ENCODE results near the gene GLB1L3. TPM values are rescaled to one million over a fixed set of nuclear protein-coding genes. Genes with fewer than 3 reads are reported as not detected.

The GLB1L3 gene
- total and polyA plus RNA-seq, 2 of the 4 experiments (the other 2 are of a cell fraction): not detected

GRCh38 chr11:134341805-134342571 is 65.8 kb downstream of the GLB1L3 start:
- no TSS peak for BruUV-seq (replicated peaks)
- H3K27ac ChIP-seq (ENCODE audit: insufficient read depth, low read length): no peak overlapping the region
- H3K9ac ChIP-seq (ENCODE audit: low read depth, low read length): no peak overlapping the region
- POLR2A ChIA-PET (ENCODE audit: unreplicated experiment): no interaction called here
- ATAC-seq (ENCODE audit: low read depth) (no peak), DNase-seq (no peak)
- peaks cover 10% of the 10 kb centered on the region for H3K9me3 ChIP-seq (ENCODE audit: control insufficient read depth, insufficient read depth, low read length)
- no peak overlapping the region for H3K14ac ChIP-seq (replicated peaks; ENCODE audit: low read depth, low read length)
- H2BK120ac ChIP-seq (ENCODE audit: low read depth, low read length): no peak overlapping the region
- TF ChIP-seq FOS (IDR thresholded peaks at IDR 0.05; ENCODE audit: low read depth, low read length): no peak
- no peak for TF ChIP-seq CEBPB (IDR thresholded peaks at IDR 0.05; ENCODE audit: low read depth, low read length)
- TF ChIP-seq CTCF (conservative IDR thresholded peaks at IDR 0.05; ENCODE audit: low read depth, low read length): no peak
- TF ChIP-seq RFX5 (IDR thresholded peaks at IDR 0.05; ENCODE audit: low read depth, low read length): no peak
- no peaks in the 10 kb centered on the region for H3K9me1 ChIP-seq (ENCODE audit: insufficient read depth, low read length)
- no peak overlapping the region for H2AFZ ChIP-seq (replicated peaks; ENCODE audit: low read length, poor library complexity)
- dilution Hi-C loops (cut with HindIII; ENCODE audit: low sequenced_read_pairs, unreplicated experiment): no loop called here
- no peak overlapping the region for H2AK9ac ChIP-seq (replicated peaks; ENCODE audit: low read depth, low read length, poor library complexity)
- H2BK15ac ChIP-seq (ENCODE audit: low read depth, low read length): no peak overlapping the region
- H4K91ac ChIP-seq (ENCODE audit: insufficient read depth, low read depth, low read length): no peak overlapping the region
- H3K23ac ChIP-seq (ENCODE audit: low read depth, low read length): no peak overlapping the region
- no peak overlapping the region for H2BK5ac ChIP-seq (ENCODE audit: low read depth, low read length, poor library complexity, severe bottlenecking)
- no peaks in the 10 kb centered on the region for H3K79me1 ChIP-seq (ENCODE audit: low read depth in 1 of 2, low read length in 2 of 2)
- H4K20me1 ChIP-seq (ENCODE audit: insufficient read depth, low read length): no peaks in the 10 kb centered on the region
- CTCF ChIA-PET: no interaction called here
- no peak overlapping the region for H3K4me2 ChIP-seq (ENCODE audit: low read depth, low read length)
- H4K5ac ChIP-seq (ENCODE audit: low read depth, low read length): no peak overlapping the region
- H2BK20ac ChIP-seq (ENCODE audit: low read depth, low read length): no peak overlapping the region
- no peak overlapping the region for H4K8ac ChIP-seq (ENCODE audit: low read depth in 2 of 2, low read length in 2 of 2)
- H3K18ac ChIP-seq (ENCODE audit: low read depth, low read length): no peak overlapping the region
- intact Hi-C loops (cut with micrococcal nuclease): no loop called here
- H3K4me3 ChIP-seq (ENCODE audit: insufficient read depth, low read depth, low read length): no peak overlapping the region
- no peak overlapping the region for H3K4ac ChIP-seq (ENCODE audit: low read depth, low read length)
- H3K27me3 ChIP-seq (ENCODE audit: control insufficient read depth, insufficient read depth, low read length): no peaks in the 10 kb centered on the region
- 83% methylated on average over 19 of the region's 68 CpGs; no CpG with 5 or more reads in 1 of the 2 experiments for WGBS, 2 experiments (ENCODE audit: extremely low coverage in 2 of 2, insufficient read length in 1 of 2)
- H3K36me3 ChIP-seq (ENCODE audit: control insufficient read depth, insufficient read depth, low read length): no peaks in the 10 kb centered on the region
- no peaks in the 10 kb centered on the region for H3K4me1 ChIP-seq (ENCODE audit: control insufficient read depth, insufficient read depth, low read length)
- H2AK5ac ChIP-seq (ENCODE audit: low read depth, low read length): no peak overlapping the region
- H3K56ac ChIP-seq (ENCODE audit: extremely low read depth, insufficient read depth, low read length): no peak overlapping the region
- in situ Hi-C loops (cut with MboI; ENCODE audit: low sequenced_read_pairs): no loop called here

All from IMR-90 (cell line).